GM21619 (cell line): ENCODE results near the gene PCDH9.

ENCODE experiments used
- ATAC-seq: cut with Tn5 transposase; IDR thresholded peaks from one replicate; pipeline ENCODE4 v1.9.1; 2021; ENCODE audit not compliant: unreplicated experiment

PCDH9 gene

GRCh38 chr13:67167420-67167819, 62.7 kb downstream of the PCDH9 start:
- ATAC-seq: no peak

GRCh38 chr13:67161176-67161575, 69.0 kb downstream of the PCDH9 start:
- no peak for ATAC-seq

DNA sequence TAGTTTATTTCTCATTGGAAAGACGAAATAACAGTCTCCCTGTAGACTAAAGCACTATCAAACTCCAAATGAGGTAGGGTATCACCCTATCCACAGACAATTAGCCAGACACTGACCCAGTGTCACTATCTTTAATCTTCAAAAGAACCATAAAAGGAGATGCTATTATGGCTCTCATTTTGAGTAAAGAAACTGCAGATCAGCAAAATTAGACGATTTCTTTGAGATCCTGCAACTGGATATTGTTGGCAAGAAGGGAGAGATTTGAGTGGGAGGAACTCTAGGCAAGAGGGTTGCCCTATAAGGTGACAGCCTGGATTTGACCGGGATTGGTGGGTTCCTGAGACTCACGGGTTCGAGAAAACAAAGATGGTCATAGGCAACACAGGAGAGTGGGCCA, 71.2 kb downstream of the PCDH9 start:
- no peak for ATAC-seq

DNA sequence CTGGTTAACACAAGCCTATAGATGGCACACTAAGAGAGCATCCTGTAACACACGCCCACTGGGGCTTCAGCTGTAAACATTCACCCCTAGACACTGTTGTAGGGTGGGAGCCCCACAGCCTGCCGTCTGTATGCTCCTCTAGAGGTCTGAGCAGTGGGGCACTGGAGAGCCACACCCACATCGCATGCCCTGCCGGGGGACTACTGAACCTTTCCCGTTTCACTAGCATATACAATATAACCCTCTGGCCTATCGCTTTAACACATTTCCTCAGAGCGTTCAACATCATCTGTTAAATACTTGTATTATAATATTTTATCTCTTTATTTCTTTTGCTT, 73.4 kb downstream of the PCDH9 start:
- no peak for ATAC-seq

- ATAC-seq: no peak
Measured at GRCh38 chr13:67155898-67156722, 74.0 kb downstream of the PCDH9 start.

GRCh38 chr13:67152085-67152484, 78.1 kb downstream of the PCDH9 start:
- ATAC-seq: no peak

GRCh38 chr13:67151652-67152051, 78.5 kb downstream of the PCDH9 start:
- ATAC-seq: no peak

GRCh38 chr13:67150608-67151007, 79.5 kb downstream of the PCDH9 start:
- no peak for ATAC-seq

- ATAC-seq: no peak
Measured at GRCh38 chr13:67148161-67148571, 82.0 kb downstream of the PCDH9 start.

- no peak for ATAC-seq
Measured at GRCh38 chr13:67147342-67148133, 82.6 kb downstream of the PCDH9 start.

DNA sequence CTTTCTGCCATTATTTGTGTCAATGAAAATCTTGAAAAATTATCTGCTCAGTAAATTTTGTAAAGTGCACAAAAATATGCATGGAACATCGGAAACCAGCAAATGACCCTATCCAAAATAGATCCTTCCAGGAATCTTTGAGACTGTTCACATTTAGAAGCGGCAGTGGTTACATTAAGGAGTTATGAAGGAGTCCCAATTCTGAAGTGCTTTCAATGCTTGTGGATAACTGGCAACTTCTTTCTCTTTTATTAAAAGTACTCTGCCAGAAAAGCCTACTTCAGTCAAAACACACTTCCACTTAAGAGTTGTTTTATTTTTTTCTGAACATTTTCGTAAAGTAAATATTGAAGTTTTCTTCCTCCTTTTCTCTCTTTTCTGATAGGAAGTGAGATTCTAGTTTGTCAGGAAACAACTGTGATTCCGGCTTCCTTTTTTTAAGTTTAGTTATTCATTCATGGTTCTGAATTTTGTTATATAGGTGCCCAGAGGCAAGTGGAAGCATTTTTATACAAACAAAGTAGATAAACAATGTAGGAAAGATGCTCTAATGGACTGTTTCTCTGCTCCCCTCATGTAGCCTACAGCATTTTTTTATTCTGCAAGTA, 83.5 kb downstream of the PCDH9 start:
- no peak for ATAC-seq

DNA sequence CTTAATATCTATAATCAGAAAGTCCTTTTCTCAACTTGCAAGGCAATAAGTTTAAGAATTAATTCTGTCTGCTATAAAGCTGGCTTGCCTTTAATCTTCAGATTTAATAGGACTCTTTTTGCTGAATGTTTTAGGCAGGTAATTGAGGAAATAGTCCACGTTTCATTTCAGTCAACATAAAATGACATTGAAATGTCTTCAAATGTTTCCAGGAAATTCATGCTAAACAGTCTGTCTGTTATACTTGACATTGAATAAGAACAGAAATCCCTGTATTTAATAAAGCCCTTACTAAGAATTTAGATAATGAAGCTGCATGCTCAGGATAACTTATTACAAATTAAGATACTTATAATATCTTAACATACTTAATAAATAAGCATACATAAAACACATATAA, 84.2 kb downstream of the PCDH9 start:
- no peak for ATAC-seq

DNA sequence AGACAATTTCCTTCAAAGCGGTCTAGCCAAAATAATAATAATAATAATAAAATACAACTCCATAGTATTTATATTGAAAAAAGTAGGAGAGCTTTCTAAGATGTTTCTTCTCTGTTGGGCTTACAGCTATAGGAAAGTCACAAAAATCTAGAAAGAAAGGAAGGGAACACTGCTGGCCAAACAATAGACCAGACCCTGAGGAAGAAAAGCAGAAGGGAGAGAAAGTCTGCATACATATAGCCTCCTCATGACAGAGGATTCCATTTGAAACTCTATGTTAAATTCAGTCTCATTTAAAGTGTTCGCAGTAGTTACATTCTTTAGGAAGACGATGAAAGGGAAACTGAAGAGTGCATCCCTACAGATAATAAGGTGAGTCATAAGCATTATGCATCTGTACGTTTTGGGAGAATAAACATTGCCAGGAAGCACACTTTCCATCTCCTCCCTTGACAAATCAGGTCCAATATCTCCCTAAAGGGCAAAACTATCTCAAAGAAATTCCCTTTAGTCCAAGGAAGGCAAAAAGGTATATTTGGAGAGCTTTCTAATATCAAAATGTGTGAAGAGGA, 86.5 kb downstream of the PCDH9 start:
- no peak for ATAC-seq

- ATAC-seq: no peak
Measured at GRCh38 chr13:67140006-67140405, 90.1 kb downstream of the PCDH9 start.

GRCh38 chr13:67139551-67139950, 90.6 kb downstream of the PCDH9 start:
- ATAC-seq: no peak

DNA sequence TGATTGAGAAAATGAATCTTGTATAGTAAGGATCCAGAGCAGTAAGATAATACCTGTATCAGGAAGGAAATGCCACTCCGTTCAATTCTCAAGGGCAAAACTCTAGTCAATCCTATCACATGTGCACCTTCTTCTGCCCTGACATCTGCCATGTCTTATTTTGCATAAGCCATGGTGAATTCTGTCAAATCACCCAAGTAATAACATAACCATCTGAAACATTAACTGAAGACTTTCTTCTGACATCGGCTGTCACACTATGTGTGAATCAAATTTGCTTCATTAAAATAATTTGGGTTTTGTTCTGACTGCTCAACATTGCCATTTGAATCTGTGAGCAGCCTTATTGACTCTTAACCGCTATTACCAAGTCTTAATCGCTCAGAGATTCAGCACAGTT, 91.2 kb downstream of the PCDH9 start:
- no peak for ATAC-seq

GRCh38 chr13:67137044-67137735, 92.9 kb downstream of the PCDH9 start:
- no peak for ATAC-seq

DNA sequence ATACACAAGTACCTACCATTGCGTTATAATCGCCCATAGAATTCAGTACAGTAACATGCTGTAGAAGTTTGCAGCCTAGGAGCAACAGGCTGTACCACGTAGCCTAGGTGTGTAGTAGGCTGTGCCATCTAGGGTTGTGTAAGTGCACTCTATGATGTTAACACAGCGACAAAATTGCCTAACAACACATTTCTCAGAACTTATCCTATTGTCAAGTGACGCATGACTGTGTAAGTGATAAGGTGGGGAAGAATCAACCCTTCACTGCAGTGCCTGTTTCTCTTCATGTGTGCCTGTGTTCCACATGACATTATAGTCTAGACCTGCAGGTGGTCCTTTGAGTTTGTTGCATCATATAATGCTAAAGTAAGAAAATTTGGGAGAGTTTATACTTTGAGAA, 94.0 kb downstream of the PCDH9 start:
- ATAC-seq: no peak

DNA sequence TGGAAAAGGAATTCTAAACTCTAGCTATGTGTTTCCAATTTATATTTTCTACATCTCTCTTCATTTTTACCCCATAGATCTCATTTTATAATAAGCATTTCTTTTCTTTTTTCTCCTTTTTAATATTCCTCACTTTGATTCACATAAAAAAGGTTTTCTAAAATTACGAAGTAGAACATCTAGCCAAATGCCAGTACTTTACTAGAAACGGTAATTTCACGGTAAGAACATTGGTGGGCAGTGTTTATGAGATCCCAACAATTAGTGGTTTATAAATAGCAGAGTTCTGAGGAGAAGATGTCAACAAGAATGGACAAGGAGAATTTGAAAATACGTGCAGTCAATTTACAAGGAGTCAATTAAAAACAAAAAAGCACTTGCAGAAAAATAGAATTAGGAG, 94.8 kb downstream of the PCDH9 start:
- no peak for ATAC-seq

DNA sequence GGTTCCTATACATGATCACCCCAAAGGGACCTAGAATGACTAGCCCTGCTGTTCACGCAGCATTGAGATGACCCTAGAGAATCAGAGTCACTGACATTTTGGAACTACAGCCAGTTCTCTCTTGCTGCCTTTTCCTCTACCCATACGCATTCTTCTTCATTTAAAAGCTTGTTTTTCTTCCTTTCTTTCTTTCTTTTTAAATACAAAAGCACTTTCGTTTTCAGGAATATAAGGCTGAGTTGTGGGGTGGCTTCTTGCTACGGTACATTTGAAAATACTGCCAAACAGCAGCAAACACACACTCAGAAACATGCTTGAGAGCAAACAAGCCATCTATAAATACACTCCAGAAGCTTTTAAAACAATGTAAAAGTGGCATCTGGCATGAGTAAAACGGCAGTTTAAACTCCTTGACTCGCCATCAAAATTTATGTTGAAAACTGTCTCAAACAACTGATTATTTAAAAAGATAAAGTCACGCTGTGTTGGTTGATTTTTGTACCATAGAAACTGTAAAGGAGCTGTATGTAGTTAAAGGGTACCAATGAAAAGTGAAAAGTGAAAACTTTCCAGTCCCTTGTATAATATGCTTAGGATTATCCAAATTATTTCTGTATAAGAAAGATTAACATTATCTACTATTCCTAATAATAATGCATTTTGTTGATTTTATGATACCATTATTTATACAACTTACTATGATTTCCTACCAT, 95.6 kb downstream of the PCDH9 start:
- ATAC-seq: no peak
